ENCODE data around the gene CARHSP1. TPM values are rescaled to one million over a fixed set of nuclear protein-coding genes. Genes with fewer than 3 reads are reported as not detected.

The CARHSP1 gene
- total and polyA plus RNA-seq, 2 of the 4 experiments (the other 2 are of a cell fraction): 121 to 138 TPM

DNA sequence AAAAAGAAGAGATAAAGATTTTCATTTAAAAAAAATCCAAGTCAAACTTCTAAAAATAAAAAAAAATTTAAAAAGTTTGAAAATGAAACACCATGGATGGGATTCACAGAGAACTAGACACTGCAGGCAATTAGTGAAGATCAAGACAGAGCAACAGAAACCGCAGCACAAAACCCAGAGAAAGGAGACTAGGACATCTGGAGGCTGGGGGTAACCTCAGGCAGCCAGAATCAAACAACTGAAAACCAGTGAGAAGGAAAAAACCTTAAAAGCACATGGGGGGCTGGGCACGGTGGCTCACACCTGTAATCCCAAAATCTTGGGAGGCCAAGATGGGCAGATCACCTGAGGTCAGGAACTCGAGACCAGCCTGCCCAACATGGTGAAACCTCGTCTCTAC lies 44.0 kb upstream of the CARHSP1 start:
- peaks cover 20% of the 10 kb centered on the region for H4K20me1 ChIP-seq (ENCODE audit: insufficient read depth, low read length)
- ATAC-seq (ENCODE audit: low read depth) (no peak), DNase-seq (no peak)
- WGBS, 2 experiments (ENCODE audit: extremely low coverage in 2 of 2, insufficient read length in 1 of 2): 100% methylated on average over 1 of the region's 4 CpGs; no CpG with 5 or more reads in 1 of the 2 experiments
- no peak overlapping the region for H2AK5ac ChIP-seq (ENCODE audit: low read depth, low read length)
- H3K27ac ChIP-seq (ENCODE audit: insufficient read depth, low read length): no peak overlapping the region
- TF ChIP-seq RAD21 (IDR thresholded peaks at IDR 0.05; ENCODE audit: low read length) (no peak), NFE2L2 (IDR thresholded peaks at IDR 0.05; ENCODE audit: low read depth, low read length) (no peak), SMC3 (IDR thresholded peaks at IDR 0.05; ENCODE audit: low read depth, low read length) (no peak), MAFK (IDR thresholded peaks at IDR 0.05; ENCODE audit: low read depth, low read length) (no peak), MAZ (IDR thresholded peaks at IDR 0.05; ENCODE audit: borderline replicate concordance, low read depth, low read length) (no peak), RFX5 (IDR thresholded peaks at IDR 0.05; ENCODE audit: low read depth, low read length) (no peak), CHD1 (IDR thresholded peaks at IDR 0.05; ENCODE audit: low read depth, low read length) (no peak), FOS (IDR thresholded peaks at IDR 0.05; ENCODE audit: low read depth, low read length) (no peak), CEBPB (IDR thresholded peaks at IDR 0.05; ENCODE audit: low read depth, low read length) (no peak), MXI1 (IDR thresholded peaks at IDR 0.05; ENCODE audit: borderline replicate concordance, low read depth, low read length) (no peak)
- TF ChIP-seq, protein P1, sequence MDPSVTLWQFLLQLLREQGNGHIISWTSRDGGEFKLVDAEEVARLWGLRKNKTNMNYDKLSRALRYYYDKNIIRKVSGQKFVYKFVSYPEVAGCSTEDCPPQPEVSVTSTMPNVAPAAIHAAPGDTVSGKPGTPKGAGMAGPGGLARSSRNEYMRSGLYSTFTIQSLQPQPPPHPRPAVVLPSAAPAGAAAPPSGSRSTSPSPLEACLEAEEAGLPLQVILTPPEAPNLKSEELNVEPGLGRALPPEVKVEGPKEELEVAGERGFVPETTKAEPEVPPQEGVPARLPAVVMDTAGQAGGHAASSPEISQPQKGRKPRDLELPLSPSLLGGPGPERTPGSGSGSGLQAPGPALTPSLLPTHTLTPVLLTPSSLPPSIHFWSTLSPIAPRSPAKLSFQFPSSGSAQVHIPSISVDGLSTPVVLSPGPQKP (IDR thresholded peaks at IDR 0.05; ENCODE audit: borderline replicate concordance, low read depth, low read length): no peak
- TF ChIP-seq, protein P2, sequence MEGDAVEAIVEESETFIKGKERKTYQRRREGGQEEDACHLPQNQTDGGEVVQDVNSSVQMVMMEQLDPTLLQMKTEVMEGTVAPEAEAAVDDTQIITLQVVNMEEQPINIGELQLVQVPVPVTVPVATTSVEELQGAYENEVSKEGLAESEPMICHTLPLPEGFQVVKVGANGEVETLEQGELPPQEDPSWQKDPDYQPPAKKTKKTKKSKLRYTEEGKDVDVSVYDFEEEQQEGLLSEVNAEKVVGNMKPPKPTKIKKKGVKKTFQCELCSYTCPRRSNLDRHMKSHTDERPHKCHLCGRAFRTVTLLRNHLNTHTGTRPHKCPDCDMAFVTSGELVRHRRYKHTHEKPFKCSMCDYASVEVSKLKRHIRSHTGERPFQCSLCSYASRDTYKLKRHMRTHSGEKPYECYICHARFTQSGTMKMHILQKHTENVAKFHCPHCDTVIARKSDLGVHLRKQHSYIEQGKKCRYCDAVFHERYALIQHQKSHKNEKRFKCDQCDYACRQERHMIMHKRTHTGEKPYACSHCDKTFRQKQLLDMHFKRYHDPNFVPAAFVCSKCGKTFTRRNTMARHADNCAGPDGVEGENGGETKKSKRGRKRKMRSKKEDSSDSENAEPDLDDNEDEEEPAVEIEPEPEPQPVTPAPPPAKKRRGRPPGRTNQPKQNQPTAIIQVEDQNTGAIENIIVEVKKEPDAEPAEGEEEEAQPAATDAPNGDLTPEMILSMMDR (conservative IDR thresholded peaks at IDR 0.05; ENCODE audit: low read depth, low read length): no peak
- no peak overlapping the region for H2BK5ac ChIP-seq (ENCODE audit: low read depth, low read length, poor library complexity, severe bottlenecking)
- no peak overlapping the region for H2BK20ac ChIP-seq (ENCODE audit: low read depth, low read length)
- CTCF ChIA-PET: no interaction called here
- no peak overlapping the region for H3K23ac ChIP-seq (ENCODE audit: low read depth, low read length)
- no peak overlapping the region for H2BK120ac ChIP-seq (ENCODE audit: low read depth, low read length)
- no peak overlapping the region for H3K9ac ChIP-seq (ENCODE audit: low read depth, low read length)
- H2AK9ac ChIP-seq (replicated peaks; ENCODE audit: low read depth, low read length, poor library complexity): no peak overlapping the region
- no TSS peak for BruUV-seq (replicated peaks)
- H3K27me3 ChIP-seq (ENCODE audit: control insufficient read depth, insufficient read depth, low read length): no peaks in the 10 kb centered on the region
- H4K91ac ChIP-seq (ENCODE audit: insufficient read depth, low read depth, low read length): no peak overlapping the region
- dilution Hi-C loops (cut with HindIII; ENCODE audit: low sequenced_read_pairs, unreplicated experiment): no loop called here
- H3K4me3 ChIP-seq (ENCODE audit: insufficient read depth, low read depth, low read length): no peak overlapping the region
- in situ Hi-C loops (cut with MboI; ENCODE audit: low sequenced_read_pairs): no loop called here
- H3K4me1 ChIP-seq (ENCODE audit: control insufficient read depth, insufficient read depth, low read length): no peaks in the 10 kb centered on the region
- H2AFZ ChIP-seq (replicated peaks; ENCODE audit: low read length, poor library complexity): no peak overlapping the region
- no peak overlapping the region for H2BK15ac ChIP-seq (ENCODE audit: low read depth, low read length)
- no peak overlapping the region for H3K4me2 ChIP-seq (ENCODE audit: low read depth, low read length)
- H4K8ac ChIP-seq (ENCODE audit: low read depth in 2 of 2, low read length in 2 of 2): no peak overlapping the region
- no peak overlapping the region for H3K18ac ChIP-seq (ENCODE audit: low read depth, low read length)
- H3K14ac ChIP-seq (replicated peaks; ENCODE audit: low read depth, low read length): no peak overlapping the region
- peaks cover 48% of the 10 kb centered on the region for H3K36me3 ChIP-seq (ENCODE audit: control insufficient read depth, insufficient read depth, low read length)
- H3K79me1 ChIP-seq (ENCODE audit: low read depth in 1 of 2, low read length in 2 of 2): peaks cover 40 to 56% of the 10 kb centered on the region in 2 experiments; a peak in 3 of 4 replicates
- intact Hi-C loops (cut with micrococcal nuclease): loop anchor here (5.0 kb wide), 1 partner anchor 35 kb away; no protein-coding TSS in a partner anchor
- H3K56ac ChIP-seq (ENCODE audit: extremely low read depth, insufficient read depth, low read length): no peak overlapping the region
- POLR2A ChIA-PET (ENCODE audit: unreplicated experiment): no interaction called here
- H3K4ac ChIP-seq (ENCODE audit: low read depth, low read length): no peak overlapping the region
- no peaks in the 10 kb centered on the region for H3K9me3 ChIP-seq (ENCODE audit: control insufficient read depth, insufficient read depth, low read length)
- H3K9me1 ChIP-seq (ENCODE audit: insufficient read depth, low read length): peaks cover 7% of the 10 kb centered on the region; the same call in 1 of the 2 replicates
- no peak overlapping the region for H4K5ac ChIP-seq (ENCODE audit: low read depth, low read length)
